Hepatocyte (in vitro differentiated cells): Measurements from ENCODE around the gene ABCA3.

ENCODE experiments used
- CTCF ChIP-seq: fragments of 200-600 bp; sonication (generic); IDR thresholded peaks from 2 replicates; pipeline ENCODE4 v1.5.1; 2016; ENCODE audit warnings: antibody characterized with exemption, mild to moderate bottlenecking; ENCODE audit not compliant: poor library complexity
- EZH2phosphoT487 ChIP-seq: fragments of 200-600 bp; sonication (generic); IDR thresholded peaks from one replicate; pipeline ENCODE4 v1.6.1; 2018; ENCODE audit warnings: antibody characterized with exemption, mild to moderate bottlenecking, low read depth, moderate library complexity; ENCODE audit not compliant: unreplicated experiment, severe bottlenecking

- TF ChIP-seq CTCF (no peak), EZH2phosphoT487 (no peak)
These were observed 21.7 kb upstream of the ABCA3 start for GRCh38 chr16:2362218-2362617.
